ENCODE data around the gene SNX18. TPM values are rescaled to one million over a fixed set of nuclear protein-coding genes. Genes with fewer than 3 reads are reported as not detected.

Gene SNX18
- total RNA-seq, 4 donors from 2014 or later: 50.4 to 89.4 (median 72.8) TPM

GRCh38 chr5:54586336-54586735 is 68.8 kb downstream of the SNX18 start:
- no peak for TF ChIP-seq CTCF (IDR thresholded peaks at IDR 0.05)
- TF ChIP-seq POLR2A (IDR thresholded peaks at IDR 0.05): no peak
- Histone ChIP-seq H3K36me3 (no peaks in the 10 kb centered on the region), H3K9me3 (no peaks in the 10 kb centered on the region), H3K4me3 (replicated peaks in 1 of 3) (no peak overlapping the region), H3K27ac (no peak overlapping the region), H3K4me1 (peaks cover 27 to 32% of the 10 kb centered on the region in 2 donors), H3K27me3 (no peaks in the 10 kb centered on the region)
- 98 to 99% methylated on average over 5 of the region's 5 CpGs for WGBS, 2 donors
- no peak for DNase-seq
- intact Hi-C loops (cut with DNase I): no loop called here

GRCh38 chr5:54589786-54590185 is 72.2 kb downstream of the SNX18 start:
- H3K4me1 ChIP-seq: peaks cover 26 to 36% of the 10 kb centered on the region in 2 donors
- no peaks in the 10 kb centered on the region for H3K36me3 ChIP-seq
- 69 to 84% methylated on average over 4 of the region's 4 CpGs for WGBS, 2 donors
- peak; percentile 11 to 16 for DNase-seq
- TF ChIP-seq CTCF (IDR thresholded peaks at IDR 0.05): no peak
- no peak for TF ChIP-seq POLR2A (IDR thresholded peaks at IDR 0.05)
- intact Hi-C loops (cut with DNase I): no loop called here
- no peak overlapping the region for H3K4me3 ChIP-seq (replicated peaks in 1 of 3)
- no peaks in the 10 kb centered on the region for H3K9me3 ChIP-seq
- H3K27ac ChIP-seq: peak overlapping the region in 2 of 3 donors; percentile 67 to 73
- no peaks in the 10 kb centered on the region for H3K27me3 ChIP-seq

GRCh38 chr5:54590824-54591223 is 73.3 kb downstream of the SNX18 start:
- WGBS, 2 donors: 91 to 98% methylated on average over 3 of the region's 3 CpGs
- no peak for DNase-seq
- Histone ChIP-seq H3K4me3 (replicated peaks in 1 of 3) (no peak overlapping the region), H3K27me3 (no peaks in the 10 kb centered on the region), H3K27ac (no peak overlapping the region), H3K9me3 (no peaks in the 10 kb centered on the region), H3K4me1 (peaks cover 26 to 36% of the 10 kb centered on the region in 2 donors), H3K36me3 (no peaks in the 10 kb centered on the region)
- intact Hi-C loops (cut with DNase I): no loop called here
- TF ChIP-seq CTCF (IDR thresholded peaks at IDR 0.05) (no peak), POLR2A (IDR thresholded peaks at IDR 0.05) (no peak)

GRCh38 chr5:54593779-54594178 is 76.2 kb downstream of the SNX18 start:
- no peaks in the 10 kb centered on the region for H3K27me3 ChIP-seq
- DNase-seq: no peak
- intact Hi-C loops (cut with DNase I): no loop called here
- H3K27ac ChIP-seq: no peak overlapping the region
- H3K4me3 ChIP-seq (replicated peaks in 1 of 3): no peak overlapping the region
- H3K36me3 ChIP-seq: no peaks in the 10 kb centered on the region
- H3K9me3 ChIP-seq: no peaks in the 10 kb centered on the region
- no peak for TF ChIP-seq CTCF (IDR thresholded peaks at IDR 0.05)
- no peak for TF ChIP-seq POLR2A (IDR thresholded peaks at IDR 0.05)
- peaks cover 22 to 32% of the 10 kb centered on the region in 2 donors for H3K4me1 ChIP-seq

- Histone ChIP-seq H3K4me1 (peaks cover 18 to 28% of the 10 kb centered on the region in 2 donors), H3K36me3 (no peaks in the 10 kb centered on the region), H3K4me3 (replicated peaks in 1 of 3) (no peak overlapping the region), H3K9me3 (no peaks in the 10 kb centered on the region), H3K27ac (no peak overlapping the region), H3K27me3 (no peaks in the 10 kb centered on the region)
- DNase-seq: no peak
- intact Hi-C loops (cut with DNase I): no loop called here
- TF ChIP-seq POLR2A (IDR thresholded peaks at IDR 0.05) (no peak), CTCF (IDR thresholded peaks at IDR 0.05) (no peak)
Measured at GRCh38 chr5:54594181-54594580, 76.6 kb downstream of the SNX18 start.

Measured in thyroid gland (tissue), 4 donors.